GM12891 (cell line): ENCODE data around the gene PAK4.

Experiments used
- POLR2A ChIP-seq: IDR thresholded peaks from 2 replicates; pipeline ENCODE4 v1.6.1; 2011; ENCODE audit warnings: low read depth, low read length, control low read depth
- POLR2AphosphoS5 ChIP-seq: IDR thresholded peaks from 2 replicates; pipeline ENCODE4 v1.6.1; 2011; ENCODE audit warnings: low read depth, low read length, control low read depth
- SPI1 ChIP-seq: IDR thresholded peaks from 2 replicates; pipeline ENCODE4 v1.6.1; 2011; ENCODE audit warnings: low read depth, low read length, control low read depth
- TAF1 ChIP-seq: IDR thresholded peaks from 2 replicates; pipeline ENCODE4 v1.6.1; 2011; ENCODE audit warnings: low read depth, low read length, control low read depth

DNA sequence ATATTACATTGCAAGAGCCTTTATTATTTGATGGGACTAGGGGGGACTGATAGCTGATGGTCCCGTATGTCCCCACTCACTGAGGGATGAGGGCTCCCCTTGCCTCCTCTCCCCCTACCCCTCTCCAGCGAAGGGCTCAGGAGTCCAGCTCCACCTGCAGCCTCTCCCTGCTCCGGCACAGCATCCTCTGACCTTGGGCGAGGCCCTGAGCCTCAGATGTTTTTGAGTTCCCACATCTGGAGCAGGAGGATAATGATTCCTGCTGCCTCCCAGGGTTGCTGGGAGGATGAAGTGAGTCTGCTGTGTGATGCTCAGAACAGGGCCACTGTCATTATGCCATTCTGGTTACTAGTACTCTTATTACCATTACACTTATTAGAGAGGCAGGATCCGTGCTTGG is 15.0 kb downstream of the PAK4 start:
- TF ChIP-seq POLR2A (no peak), POLR2AphosphoS5 (no peak), TAF1 (no peak), SPI1 (no peak)
